ENCODE measurements around the gene SIRT3.
"Not testable (repeated sequence)": the region's sequence is repeated elsewhere in the genome, so short reads cannot be mapped to it uniquely, and the experiment has no call there.

Gene SIRT3

GRCh38 chr11:270451-271318 is 34.5 kb upstream of the SIRT3 start:
- FAIRE-seq, result no peak

- no peak for FAIRE-seq
Measured at GRCh38 chr11:269146-269890, 33.2 kb upstream of the SIRT3 start.

GRCh38 chr11:268716-269145 is 32.6 kb upstream of the SIRT3 start:
- FAIRE-seq, result not testable (repeated sequence)

GRCh38 chr11:267491-267994 is 31.4 kb upstream of the SIRT3 start:
- FAIRE-seq, result no peak

GRCh38 chr11:266676-267439 is 30.7 kb upstream of the SIRT3 start:
- FAIRE-seq, result no peak

GRCh38 chr11:261624-262023 is 25.5 kb upstream of the SIRT3 start:
- no peak for FAIRE-seq

- FAIRE-seq, result no peak
Measured at GRCh38 chr11:259413-259812, 23.3 kb upstream of the SIRT3 start.

GRCh38 chr11:257766-258493 is 21.8 kb upstream of the SIRT3 start:
- FAIRE-seq, result no peak

GRCh38 chr11:256952-257737 is 21.0 kb upstream of the SIRT3 start:
- no peak for FAIRE-seq

- no peak for FAIRE-seq
Measured at GRCh38 chr11:255816-256215, 19.7 kb upstream of the SIRT3 start.

- no peak for FAIRE-seq
Measured at GRCh38 chr11:255176-255575, 19.0 kb upstream of the SIRT3 start.

- FAIRE-seq, result no peak
Measured at GRCh38 chr11:253886-254270, 17.7 kb upstream of the SIRT3 start.

GRCh38 chr11:253160-253885 is 17.2 kb upstream of the SIRT3 start:
- FAIRE-seq, result no peak

GRCh38 chr11:252666-253065 is 16.5 kb upstream of the SIRT3 start:
- FAIRE-seq, result no peak

GRCh38 chr11:251550-251949 is 15.4 kb upstream of the SIRT3 start:
- FAIRE-seq, result no peak

GRCh38 chr11:250740-251299 is 14.7 kb upstream of the SIRT3 start:
- no peak for FAIRE-seq

- FAIRE-seq, result no peak
Measured at GRCh38 chr11:250274-250673, 14.1 kb upstream of the SIRT3 start.

GRCh38 chr11:249062-249461 is 12.9 kb upstream of the SIRT3 start:
- FAIRE-seq, result no peak

GRCh38 chr11:244376-244775 is 8.2 kb upstream of the SIRT3 start:
- no peak for FAIRE-seq

- FAIRE-seq, result no peak
Measured at GRCh38 chr11:241634-242033, 5.5 kb upstream of the SIRT3 start.

- no peak for FAIRE-seq
Measured at GRCh38 chr11:240315-240714, 4.2 kb upstream of the SIRT3 start.
